HG03354 (cell line): ENCODE results near the gene DNAH2.

Experiments used
- ATAC-seq: cut with Tn5 transposase; IDR thresholded peaks from one replicate; pipeline ENCODE4 v1.9.1; 2021; ENCODE audit warnings: mild to moderate bottlenecking; ENCODE audit not compliant: unreplicated experiment, poor library complexity, severe bottlenecking

DNAH2 gene

DNA sequence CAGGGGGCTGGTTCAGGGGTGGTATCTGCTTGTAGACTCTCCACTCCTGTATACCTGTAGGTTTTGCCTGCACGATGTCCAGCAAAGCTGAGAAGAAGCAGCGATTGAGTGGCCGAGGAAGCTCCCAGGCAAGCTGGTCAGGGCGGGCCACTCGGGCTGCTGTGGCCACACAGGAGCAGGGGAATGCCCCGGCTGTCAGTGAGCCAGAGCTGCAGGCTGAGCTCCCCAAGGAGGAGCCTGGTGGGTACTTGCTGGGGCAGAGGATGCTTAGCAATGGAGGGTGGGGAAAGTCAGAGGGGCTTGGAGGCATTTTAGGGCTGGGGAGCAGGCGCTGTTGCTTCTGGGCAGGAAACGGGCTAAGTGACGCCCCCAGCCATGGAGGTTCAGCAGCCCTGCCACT is 2.1 kb downstream of the DNAH2 start:
- no peak for ATAC-seq

DNA sequence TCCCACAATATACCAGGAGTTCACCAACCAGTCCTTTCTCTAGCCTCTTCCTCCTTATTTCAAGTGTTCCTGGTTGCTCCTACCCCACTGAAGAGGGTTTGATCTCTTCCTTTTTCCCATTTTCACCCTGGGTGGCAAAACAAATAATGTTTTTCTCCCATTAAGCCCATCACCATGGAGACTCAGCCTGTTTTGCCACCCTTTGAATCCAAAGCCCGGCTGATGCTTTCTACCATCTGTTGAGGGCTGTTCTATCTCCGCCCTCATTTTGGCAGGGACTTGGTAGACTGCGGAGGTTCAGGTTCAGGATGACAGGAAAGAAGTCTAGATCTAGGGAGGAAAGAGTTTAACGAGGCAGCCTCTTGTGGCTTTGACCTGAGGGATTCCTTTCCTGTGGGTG is 2.6 kb downstream of the DNAH2 start:
- ATAC-seq: no peak

- ATAC-seq: no peak
These were observed 4.1 kb downstream of the DNAH2 start for GRCh38 chr17:7721612-7722011.

GRCh38 chr17:7727886-7728285 is 10.3 kb downstream of the DNAH2 start:
- no peak for ATAC-seq

DNA sequence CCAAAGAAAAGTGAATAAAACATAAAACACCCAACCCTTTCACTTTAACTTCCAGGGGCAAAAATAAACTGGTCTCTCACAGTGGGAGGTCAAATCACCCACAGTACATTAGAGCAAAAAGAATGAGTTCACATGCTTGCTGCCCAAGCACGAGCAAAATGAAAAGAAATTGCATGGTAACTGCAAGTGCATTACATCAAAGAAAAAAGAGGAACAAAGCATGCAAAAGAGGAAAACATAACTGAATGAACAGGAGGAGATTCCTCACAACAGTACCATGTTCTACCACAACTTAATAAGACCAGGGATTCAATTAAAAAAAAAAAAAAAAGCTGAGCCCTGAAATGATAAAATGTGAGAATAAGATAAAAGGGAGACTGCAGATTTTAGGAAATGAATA is 12.3 kb downstream of the DNAH2 start:
- no peak for ATAC-seq

- no peak for ATAC-seq
These were observed 15.5 kb downstream of the DNAH2 start for GRCh38 chr17:7732981-7733539.

- no peak for ATAC-seq
These were observed 20.1 kb downstream of the DNAH2 start for GRCh38 chr17:7737601-7738000.

- ATAC-seq: no peak
These were observed 22.2 kb downstream of the DNAH2 start for GRCh38 chr17:7739746-7740145.

DNA sequence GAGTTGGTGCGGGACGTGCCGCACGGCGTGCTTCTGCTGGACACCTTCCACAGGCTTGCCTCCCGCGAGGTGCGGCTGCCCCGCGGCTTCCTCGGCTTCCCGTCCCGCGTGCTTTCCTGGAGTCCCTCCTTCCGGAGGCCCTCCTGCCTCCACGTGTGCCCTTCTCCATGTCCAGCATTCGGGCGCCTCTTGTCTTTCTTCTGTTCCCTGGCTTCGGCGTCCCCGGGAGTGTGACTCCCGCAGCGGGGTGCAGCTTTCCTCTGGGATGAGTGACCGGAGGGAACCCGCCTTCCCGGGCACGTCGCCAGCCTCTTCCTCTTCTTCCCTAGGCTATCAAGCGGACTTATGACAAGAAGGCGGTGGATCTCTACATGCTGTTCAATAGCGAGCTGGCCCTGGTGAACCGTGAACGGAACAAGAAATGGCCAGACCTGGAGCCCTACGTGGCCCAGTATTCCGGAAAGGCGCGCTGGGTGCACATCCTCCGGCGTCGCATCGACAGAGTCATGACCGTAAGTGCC is 23.0 kb downstream of the DNAH2 start:
- no peak for ATAC-seq

GRCh38 chr17:7742729-7743128 is 25.2 kb downstream of the DNAH2 start:
- ATAC-seq: no peak

DNA sequence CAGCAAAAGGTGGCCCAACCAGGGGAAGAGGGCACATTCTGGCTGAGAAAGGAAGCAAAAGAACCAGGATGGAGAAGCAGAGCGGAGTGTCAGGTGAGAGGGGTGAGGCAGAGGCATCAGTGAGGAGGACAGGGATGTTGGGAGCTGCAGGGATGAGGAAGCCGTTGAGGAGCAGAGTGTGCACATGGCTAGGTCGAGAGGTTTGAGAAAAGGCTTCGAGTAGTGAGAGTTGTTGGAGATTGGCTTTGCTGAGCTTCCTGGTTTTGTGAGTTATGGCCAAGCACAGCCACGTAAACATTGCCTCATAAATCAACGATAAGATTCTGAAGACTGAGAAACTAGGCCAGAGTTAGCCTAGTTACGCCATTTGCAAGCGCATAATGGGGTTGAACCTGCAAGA is 26.9 kb downstream of the DNAH2 start:
- ATAC-seq: no peak

- ATAC-seq: no peak
These were observed 28.4 kb downstream of the DNAH2 start for GRCh38 chr17:7745748-7746470.

- no peak for ATAC-seq
These were observed 30.1 kb downstream of the DNAH2 start for GRCh38 chr17:7747635-7748071.

DNA sequence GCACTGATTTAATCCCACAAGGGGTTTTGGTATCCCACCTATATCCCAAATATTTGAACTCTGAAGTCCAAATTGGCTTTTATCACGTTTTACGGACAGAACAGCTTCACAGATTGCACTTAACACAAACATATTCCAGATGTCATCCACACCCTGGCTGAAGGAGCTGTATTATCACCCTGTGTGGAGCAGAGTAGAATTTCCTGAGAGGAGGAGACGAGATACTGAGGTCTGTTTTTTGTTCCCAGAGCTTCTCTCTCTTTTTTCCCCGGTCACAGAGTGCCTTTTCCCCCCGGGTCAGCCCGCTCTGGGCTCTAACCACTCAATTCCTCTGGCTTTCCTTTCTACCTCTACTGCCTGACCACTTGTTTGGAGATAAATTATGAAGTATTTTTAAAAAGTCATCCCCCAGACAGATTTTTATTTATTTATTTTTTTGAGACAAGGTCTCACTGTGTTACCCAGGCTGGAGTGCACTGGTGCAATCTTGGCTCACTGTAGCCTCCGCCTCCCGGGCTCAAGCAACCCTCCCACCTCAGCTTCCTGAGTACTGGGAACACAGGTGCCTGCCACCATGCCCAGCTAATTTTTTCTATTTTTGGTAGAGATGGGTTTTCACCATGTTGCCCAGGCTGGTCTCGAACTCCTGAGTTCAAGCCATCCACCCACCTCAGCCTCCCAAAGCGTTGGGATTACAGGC is 30.7 kb downstream of the DNAH2 start:
- no peak for ATAC-seq

- ATAC-seq: no peak
These were observed 32.8 kb downstream of the DNAH2 start for GRCh38 chr17:7750321-7750821.

- no peak for ATAC-seq
These were observed 37.1 kb downstream of the DNAH2 start for GRCh38 chr17:7754656-7755055.

- no peak for ATAC-seq
These were observed 37.7 kb downstream of the DNAH2 start for GRCh38 chr17:7755095-7755890.

DNA sequence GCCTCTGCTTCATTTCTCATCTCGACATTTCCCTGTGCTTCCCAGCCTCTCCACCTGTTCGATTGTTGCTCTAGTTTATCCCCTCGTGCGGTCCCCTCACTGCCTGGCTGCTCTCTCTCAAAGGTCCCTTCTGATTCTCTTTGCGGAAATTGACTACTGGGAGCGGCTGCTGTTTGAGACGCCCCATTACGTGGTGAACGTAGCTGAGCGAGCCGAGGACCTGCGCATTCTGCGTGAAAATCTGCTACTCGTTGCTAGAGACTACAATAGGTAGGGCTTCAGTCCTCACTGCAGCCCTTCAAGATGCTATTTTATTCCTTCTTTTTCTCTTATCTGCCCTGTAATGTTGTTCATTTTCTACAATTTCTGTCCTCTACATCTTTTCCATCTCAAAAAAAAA is 39.4 kb downstream of the DNAH2 start:
- ATAC-seq: no peak

- ATAC-seq: no peak
These were observed 46.4 kb downstream of the DNAH2 start for GRCh38 chr17:7763919-7764318.

GRCh38 chr17:7767004-7767403 is 49.5 kb downstream of the DNAH2 start:
- ATAC-seq: no peak
